K562 (cell line): ENCODE data around the gene CLDN34. TPM values are rescaled to one million over a fixed set of nuclear protein-coding genes. Genes with fewer than 3 reads are reported as not detected.

Source experiments
- ATAC-seq: fragments of 200-7000 bp; cut with Tn5 transposase; 3 replicates; pipeline ENCODE4 v1.9.1; 2020; ENCODE audit warnings: moderate library complexity
- BruUV-seq: library from RNA; stranded (reverse); fragments of 400-500 nt; replicated peaks from 2 replicates; lab custom pipeline; 2021; lab: Mats Ljungman, UMichigan
- CTCF ChIA-PET: fragments of 300-600 bp; formaldehyde crosslinking; extraction: SDS; loops from one replicate; lab custom pipeline; 2021; ENCODE audit warnings: low intra/inter-chr PET ratio; lab: Yijun Ruan, JAX
- POLR2A ChIA-PET: fragments of 300-600, 350-650 bp; sonication (Branson Sonifier 250); formaldehyde crosslinking; extraction: SDS; loops from one replicate; lab custom pipeline; 2021; ENCODE audit warnings: antibody characterized with exemption, inconsistent platforms; lab: Yijun Ruan, JAX
- DNase-seq, 4 experiments: peaks; one replicate each; pipeline versions ENCODE4 v3.0.0 to v3.0.0-alpha.2; 2011 to 2018; ENCODE audit warnings: low spot score in 3 of 4, mixed read lengths in 3 of 4; ENCODE audit errors: extremely low read depth in 1 of 4
- FAIRE-seq: peaks from 2 replicates; lab custom pipeline; 2011; peaks lifted over from hg19 to GRCh38; lab: Jason Lieb, UNC
- H2AFZ ChIP-seq: 2 replicates; pipeline ENCODE4 v1.6.0; 2011; ENCODE audit warnings: low read depth, low read length, control low read depth, inconsistent platforms
- H3K27ac ChIP-seq: fragments of 200-600 bp; 3 replicates; pipeline ENCODE4 v1.8.0; 2011; ENCODE audit warnings: low read depth, mild to moderate bottlenecking, control low read depth, inconsistent platforms, low read length, moderate library complexity, mixed read lengths; ENCODE audit errors: extremely low read depth
- H3K27me3 ChIP-seq, 2 experiments: fragments of 300-600 bp in 1 of 2; 2 replicates in 1 of 2; 3 replicates in 1 of 2; pipeline versions ENCODE4 v1.6.0 to v1.8.0; 2011; ENCODE audit warnings: inconsistent platforms in 2 of 2, low read length in 2 of 2, mild to moderate bottlenecking in 1 of 2, mixed read lengths in 1 of 2, moderate library complexity in 1 of 2; ENCODE audit not compliant: control insufficient read depth in 2 of 2, insufficient read depth in 2 of 2
- H3K36me3 ChIP-seq: fragments of 300-600 bp; 3 replicates; pipeline ENCODE4 v1.8.0; 2011; ENCODE audit warnings: mild to moderate bottlenecking, low read length, inconsistent platforms; ENCODE audit not compliant: control insufficient read depth, insufficient read depth
- H3K4me1 ChIP-seq, 2 experiments: fragments of 200-600 bp in 1 of 2; replicated peaks in 1 of 2; 2 replicates in 1 of 2; 3 replicates in 1 of 2; pipeline versions ENCODE4 v1.5.1 to v1.8.0; 2011; ENCODE audit warnings: inconsistent platforms in 2 of 2, low read length in 2 of 2, mild to moderate bottlenecking in 1 of 2, mixed read lengths in 1 of 2, moderate library complexity in 1 of 2; ENCODE audit not compliant: control insufficient read depth in 2 of 2, insufficient read depth in 2 of 2
- H3K4me2 ChIP-seq: 2 replicates; pipeline ENCODE4 v1.6.1; 2011; ENCODE audit warnings: low read length, control low read depth, inconsistent platforms, mixed read lengths; ENCODE audit not compliant: insufficient read depth
- H3K4me3 ChIP-seq: fragments of 200-600 bp; sonication (generic), shearing (Covaris generic); 2 replicates; pipeline ENCODE4 v1.5.1; 2016; ENCODE audit warnings: control low read depth, inconsistent platforms
- H3K79me2 ChIP-seq: fragments of 200-600 bp; 3 replicates; pipeline ENCODE4 v1.8.0; 2011; ENCODE audit warnings: low read length, inconsistent platforms; ENCODE audit not compliant: control insufficient read depth, insufficient read depth
- H3K9ac ChIP-seq, 2 experiments: 2 replicates each; pipeline versions ENCODE4 v1.6.0 to v1.6.1; 2011; ENCODE audit warnings: low read depth in 2 of 2, low read length in 2 of 2, control low read depth in 1 of 2, inconsistent platforms in 1 of 2, mild to moderate bottlenecking in 1 of 2, mixed read lengths in 1 of 2; ENCODE audit not compliant: insufficient read depth in 1 of 2
- H3K9me1 ChIP-seq: one replicate; pipeline ENCODE4 v1.6.0; 2011; ENCODE audit warnings: inconsistent platforms, mild to moderate bottlenecking, low read length, moderate library complexity; ENCODE audit not compliant: control insufficient read depth, insufficient read depth
- H3K9me3 ChIP-seq: replicated peaks from 2 replicates; pipeline ENCODE4 v1.5.1; 2011; ENCODE audit warnings: low read depth, low read length, inconsistent platforms; ENCODE audit not compliant: control insufficient read depth, insufficient read depth
- H4K20me1 ChIP-seq: replicated peaks from 2 replicates; pipeline ENCODE4 v1.6.1; 2011; ENCODE audit warnings: low read length, inconsistent platforms, mixed read lengths; ENCODE audit not compliant: control insufficient read depth, insufficient read depth
- CHAMP1 ChIP-seq: fragments of 450-650 bp; IDR thresholded peaks from 2 replicates; pipeline ENCODE4 v1.6.1; 2016; ENCODE audit warnings: mild to moderate bottlenecking
- DNMT1 ChIP-seq: fragments of 450-650 bp; IDR thresholded peaks from 2 replicates; pipeline ENCODE4 v1.6.1; 2016; ENCODE audit warnings: antibody characterized with exemption, mild to moderate bottlenecking
- EGR1 ChIP-seq: fragments of 450-650 bp; conservative IDR thresholded peaks from 2 replicates; pipeline ENCODE4 v1.6.1; 2017; ENCODE audit warnings: mild to moderate bottlenecking
- ESRRA ChIP-seq: fragments of 450-650 bp; IDR thresholded peaks from 2 replicates; pipeline ENCODE4 v1.6.1; 2014; ENCODE audit warnings: low read depth, mild to moderate bottlenecking, moderate library complexity, borderline replicate concordance
- HDAC2 ChIP-seq: fragments of 450-650 bp; IDR thresholded peaks from 2 replicates; pipeline ENCODE4 v1.6.1; 2016; ENCODE audit warnings: mild to moderate bottlenecking
- HNRNPLL ChIP-seq: fragments of 200-400 bp; formaldehyde crosslinking; IDR thresholded peaks from 2 replicates; pipeline ENCODE4 v1.6.1; 2017; ENCODE audit warnings: low read length, low read depth, mild to moderate bottlenecking; ENCODE audit not compliant: poor library complexity, severe bottlenecking
- KAT7 ChIP-seq: sonication (generic); formaldehyde crosslinking; IDR thresholded peaks from 2 replicates; pipeline ENCODE4 v1.8.0; 2022; ENCODE audit warnings: missing genetic modification reagents, mild to moderate bottlenecking, borderline replicate concordance
- MTF1 ChIP-seq: fragments of 250-450 bp; sonication (Bioruptor Pico); IDR thresholded peaks from 2 replicates; pipeline ENCODE4 v1.9.0; 2021; ENCODE audit warnings: moderate library complexity, mild to moderate bottlenecking, inconsistent platforms, borderline replicate concordance
- RAD51 ChIP-seq: fragments of 450-650 bp; IDR thresholded peaks from 2 replicates; pipeline ENCODE4 v1.7.1; 2016; ENCODE audit warnings: low read depth, mild to moderate bottlenecking, borderline replicate concordance
- RUNX1 ChIP-seq: sonication (generic); IDR thresholded peaks from 2 replicates; pipeline ENCODE4 v1.6.1; 2016; ENCODE audit warnings: antibody characterized with exemption, low read depth
- SNRNP70 ChIP-seq: fragments of 200-400 bp; formaldehyde crosslinking; optimal IDR thresholded peaks from 2 replicates; pipeline ENCODE3; 2017; ENCODE audit warnings: low read depth, low read length
- SPI1 ChIP-seq: IDR thresholded peaks from 2 replicates; pipeline ENCODE4 v1.6.1; 2011; ENCODE audit warnings: low read depth, low read length, control low read depth, borderline replicate concordance
- TARDBP ChIP-seq: fragments of 450-650 bp; IDR thresholded peaks from 2 replicates; pipeline ENCODE4 v1.6.1; 2016
- ZNF134 ChIP-seq: fragments of 250-450 bp; sonication (Bioruptor Pico); conservative IDR thresholded peaks from 2 replicates; pipeline ENCODE4 v1.4.0; 2020
- ZNF280B ChIP-seq: fragments of 250-450 bp; sonication (Bioruptor Pico); IDR thresholded peaks from 2 replicates; pipeline ENCODE4 v1.5.1; 2021; ENCODE audit warnings: mild to moderate bottlenecking
- WGBS: fragments of 100-300 bp; shearing (Covaris generic); methylation state at CpG from one replicate; pipeline ENCODE4 v1.1.6; 2016; ENCODE audit warnings: low coverage, mixed read lengths; ENCODE audit not compliant: insufficient coverage; ENCODE audit errors: missing lambda C conversion rate; 5-methylcytosine and 5-hydroxymethylcytosine counted together
- in situ Hi-C: fragments of 300-500 bp; cut with MboI; formaldehyde crosslinking; loops from 4 replicates; pipeline ENCODE4 v1.15.0; 2018; ENCODE audit warnings: inconsistent platforms, mixed read lengths
- intact Hi-C: fragments of 100-400 bp; cut with micrococcal nuclease; formaldehyde crosslinking; loops from 2 replicates; pipeline ENCODE4 v1.14.2; 2022
- polyA plus RNA-seq, 8 experiments: library from polyadenylated mRNA; depleted of rRNA in 4 of 8; stranded (reverse) in 5 of 8; unstranded in 3 of 8; fragments of >200 nt; fragmentation: Nextera tagmentation in 2 of 8; fragmentation: Illumina TruSeq in 1 of 8; extraction: Ambion mirVana in 2 of 8; extraction: Trizol in 1 of 8; gene quantifications; 2 replicates each; pipeline versions ENCODE4 v1.2.1 to v1.2.3, GENCODE V29; 2011 to 2014; ENCODE audit warnings: inconsistent platforms in 1 of 8, missing spikeins in 1 of 8
- total RNA-seq, 7 experiments: library from RNA; depleted of rRNA in 6 of 7; stranded (reverse); fragments of >200 nt in 6 of 7; fragmentation: Illumina TruSeq in 2 of 7; extraction: Trizol in 2 of 7; gene quantifications; 2 replicates each; pipeline versions ENCODE4 v1.2.1 to v1.2.3, GENCODE V29; 2011 to 2021; ENCODE audit warnings: low replicate concordance in 1 of 7
- TF ChIP-seq, protein P1 (sequence below): sonication (generic); formaldehyde crosslinking; IDR thresholded peaks from 2 replicates; pipeline ENCODE4 v1.8.0; 2022; ENCODE audit warnings: mild to moderate bottlenecking, missing genetic modification reagents
- TF ChIP-seq, protein P2 (sequence below): fragments of 250-450 bp; sonication (Bioruptor Pico); IDR thresholded peaks from 2 replicates; pipeline ENCODE4 v1.8.0; 2021; ENCODE audit warnings: moderate library complexity, mild to moderate bottlenecking, inconsistent platforms
- TF ChIP-seq, protein P3 (sequence below): sonication (generic); formaldehyde crosslinking; IDR thresholded peaks from 2 replicates; pipeline ENCODE4 v1.5.0; 2020; ENCODE audit warnings: missing genetic modification reagents

The CLDN34 gene
- total and polyA plus RNA-seq, 9 of the 15 experiments (the other 6 are each of a cell fraction or from before 2014, with no cell fraction given): not detected

DNA sequence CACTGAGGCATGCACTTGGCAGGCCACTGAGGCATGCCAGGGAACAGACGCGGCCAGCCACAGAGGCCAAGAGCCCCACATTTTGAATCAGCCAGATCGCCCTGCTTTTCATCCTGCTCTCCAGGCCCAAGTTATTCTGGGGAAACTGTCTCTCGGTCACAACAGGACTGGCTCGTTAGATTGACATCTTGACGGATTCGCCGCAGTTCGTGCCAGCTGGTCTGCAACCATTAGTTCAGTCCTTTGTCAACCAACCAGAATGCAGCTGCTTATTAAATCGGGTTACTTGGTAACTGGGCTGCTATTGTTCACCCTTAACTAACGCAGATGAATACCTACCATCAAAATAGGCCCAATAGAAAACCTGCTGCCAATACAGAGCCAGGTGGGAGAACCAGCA, 16.7 kb downstream of the CLDN34 start:
- H3K4me2 ChIP-seq: no peak overlapping the region
- no peak overlapping the region for H3K9ac ChIP-seq
- intact Hi-C loops: no loop called here
- no peak overlapping the region for H3K27ac ChIP-seq
- H3K4me3 ChIP-seq: no peak overlapping the region
- WGBS: 10% methylated on average over 11 of the region's 11 CpGs
- FAIRE-seq (no peak), DNase-seq (no peak), ATAC-seq (no peak)
- H3K27me3 ChIP-seq: peaks cover 0 to 14% of the 10 kb centered on the region in 2 experiments; a peak in 2 of 5 replicates
- H3K79me2 ChIP-seq: no peaks in the 10 kb centered on the region
- H3K36me3 ChIP-seq: no peaks in the 10 kb centered on the region
- no peak overlapping the region for H2AFZ ChIP-seq
- no peaks in the 10 kb centered on the region for H3K9me1 ChIP-seq
- in situ Hi-C loops: no loop called here
- BruUV-seq: no TSS peak
- H3K4me1 ChIP-seq: no peaks in the 10 kb centered on the region
- H4K20me1 ChIP-seq: no peaks in the 10 kb centered on the region
- TF ChIP-seq RAD51 (no peak), ESRRA (no peak), SNRNP70 (no peak), DNMT1 (no peak), CHAMP1 (no peak), KAT7 (CRISPR knock-in tag) (no peak), ZNF134 (CRISPR knock-in tag) (no peak), HDAC2 (no peak), SPI1 (no peak), MTF1 (no peak), HNRNPLL (no peak), RUNX1 (no peak), TARDBP (no peak), ZNF280B (no peak), EGR1 (no peak)
- TF ChIP-seq, protein P1, sequence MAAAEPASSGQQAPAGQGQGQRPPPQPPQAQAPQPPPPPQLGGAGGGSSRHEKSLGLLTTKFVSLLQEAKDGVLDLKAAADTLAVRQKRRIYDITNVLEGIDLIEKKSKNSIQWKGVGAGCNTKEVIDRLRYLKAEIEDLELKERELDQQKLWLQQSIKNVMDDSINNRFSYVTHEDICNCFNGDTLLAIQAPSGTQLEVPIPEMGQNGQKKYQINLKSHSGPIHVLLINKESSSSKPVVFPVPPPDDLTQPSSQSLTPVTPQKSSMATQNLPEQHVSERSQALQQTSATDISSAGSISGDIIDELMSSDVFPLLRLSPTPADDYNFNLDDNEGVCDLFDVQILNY (CRISPR knock-in tag): no peak
- TF ChIP-seq, protein P2, sequence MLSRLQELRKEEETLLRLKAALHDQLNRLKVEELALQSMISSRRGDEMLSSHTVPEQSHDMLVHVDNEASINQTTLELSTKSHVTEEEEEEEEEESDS (CRISPR knock-in tag): no peak
- TF ChIP-seq, protein P3, sequence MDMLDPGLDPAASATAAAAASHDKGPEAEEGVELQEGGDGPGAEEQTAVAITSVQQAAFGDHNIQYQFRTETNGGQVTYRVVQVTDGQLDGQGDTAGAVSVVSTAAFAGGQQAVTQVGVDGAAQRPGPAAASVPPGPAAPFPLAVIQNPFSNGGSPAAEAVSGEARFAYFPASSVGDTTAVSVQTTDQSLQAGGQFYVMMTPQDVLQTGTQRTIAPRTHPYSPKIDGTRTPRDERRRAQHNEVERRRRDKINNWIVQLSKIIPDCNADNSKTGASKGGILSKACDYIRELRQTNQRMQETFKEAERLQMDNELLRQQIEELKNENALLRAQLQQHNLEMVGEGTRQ (CRISPR knock-in tag): no peak
- ChIA-PET POLR2A (no interaction called here), CTCF (interaction anchor here (15.9 kb wide), 1 partner anchor 133 kb away, joined by 400 read pairs; no protein-coding TSS in a partner anchor)
- no peaks in the 10 kb centered on the region for H3K9me3 ChIP-seq
